Esophagus muscularis mucosa (tissue), 4 donors: ENCODE measurements around the gene BLOC1S4. TPM values are rescaled to one million over a fixed set of nuclear protein-coding genes. Genes with fewer than 3 reads are reported as not detected.

Source experiments
- DNase-seq: peaks from one replicate; pipeline ENCODE4 v3.0.0-alpha.2; 2017; ENCODE audit errors: extremely low spot score
- H3K27ac ChIP-seq, 4 donors: fragments of 200-600 bp; sonication (generic); replicated peaks in 1 of 4; 1 replicate in 3 of 4; 2 replicates in 1 of 4; pipeline ENCODE4 v1.5.1; 2016 to 2019; ENCODE audit warnings: mild to moderate bottlenecking in 1 of 4
- H3K27me3 ChIP-seq, 4 donors: fragments of 200-600 bp; sonication (generic); one replicate each; pipeline versions ENCODE4 v1.5.1 to v1.6.0; 2016 to 2019
- H3K36me3 ChIP-seq, 4 donors: fragments of 200-600 bp; sonication (generic); one replicate each; pipeline ENCODE4 v1.5.1; 2016 to 2019
- H3K4me1 ChIP-seq, 4 donors: fragments of 200-600 bp; sonication (generic); one replicate each; pipeline ENCODE4 v1.5.1; 2016 to 2019
- H3K4me3 ChIP-seq, 4 donors: fragments of 200-600 bp; sonication (generic); 1 replicate in 2 of 4; 2 replicates in 2 of 4; pipeline ENCODE4 v1.5.1; 2016 to 2019; ENCODE audit warnings: mild to moderate bottlenecking in 4 of 4, moderate library complexity in 1 of 4
- H3K9me3 ChIP-seq, 4 donors: fragments of 200-600 bp; sonication (generic); 1 replicate in 3 of 4; 2 replicates in 1 of 4; pipeline ENCODE4 v1.5.1; 2016 to 2019
- EP300 ChIP-seq: sonication (generic); formaldehyde crosslinking; IDR thresholded peaks from one replicate; pipeline ENCODE4 v1.6.1; 2017; ENCODE audit warnings: antibody characterized with exemption
- POLR2A ChIP-seq: fragments of 450-650 bp; IDR thresholded peaks from one replicate; pipeline ENCODE4 v1.6.1; 2017; ENCODE audit warnings: antibody characterized with exemption, moderate library complexity, mild to moderate bottlenecking, low read depth
- POLR2AphosphoS5 ChIP-seq, 2 donors: sonication (generic); formaldehyde crosslinking; IDR thresholded peaks; one replicate each; pipeline ENCODE4 v1.6.1; 2017; ENCODE audit warnings: antibody characterized with exemption in 2 of 2
- WGBS: methylation state at CpG from one replicate; pipeline ENCODE4 v1.1.5; 2018; 5-methylcytosine and 5-hydroxymethylcytosine counted together
- intact Hi-C: fragments of 100-400 bp; cut with DNase I; formaldehyde crosslinking; loops from one replicate; pipeline ENCODE4 v1.15.1; 2023
- total RNA-seq, 4 donors: library from RNA; depleted of rRNA; stranded (reverse); fragments of >200 nt; gene quantifications; one replicate each; pipeline versions ENCODE4 v1.1.0 to v1.2.1, GENCODE V29; 2016
- TF ChIP-seq, protein P1 (sequence below), 3 experiments: fragments of 200-600 bp in 2 of 3; fragments of 450-650 bp in 1 of 3; sonication (generic) in 2 of 3; IDR thresholded peaks; one replicate each; pipeline ENCODE4 v1.5.1; 2017 to 2019; ENCODE audit warnings: antibody characterized with exemption in 3 of 3, mild to moderate bottlenecking in 2 of 3, moderate library complexity in 1 of 3

BLOC1S4 gene
- total RNA-seq, 4 donors from 2014 or later, result 15.8 to 21.9 (median 17.9) TPM

DNA sequence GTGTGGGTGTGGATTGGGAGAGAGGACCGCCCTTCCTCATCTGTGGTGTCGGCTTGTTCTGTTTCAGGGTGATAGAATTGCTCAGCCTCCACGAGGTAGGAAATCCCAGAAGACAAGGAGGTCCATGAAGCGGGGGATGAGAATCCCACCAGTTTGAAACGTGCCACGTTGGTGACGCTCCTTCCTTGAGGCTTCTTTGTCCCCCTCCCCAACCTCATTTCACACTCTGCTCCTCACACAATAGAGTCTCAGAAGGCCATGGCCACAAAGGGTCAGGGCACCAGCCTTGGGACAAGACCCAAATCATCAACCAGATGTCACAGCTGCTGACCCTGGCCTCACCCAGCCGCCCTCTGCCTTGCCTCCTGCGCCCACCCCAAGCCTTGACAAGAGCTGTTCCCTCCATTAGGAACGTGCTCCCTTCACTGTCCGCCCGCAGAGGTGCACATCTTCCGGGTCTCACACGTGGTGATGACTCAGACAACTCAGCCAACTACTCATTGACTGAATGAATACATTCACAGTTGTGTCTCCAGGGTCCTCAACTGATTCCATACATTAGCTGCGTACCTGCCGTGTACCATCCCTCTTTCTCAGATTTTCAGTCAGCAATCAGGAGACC, 18.3 kb downstream of the BLOC1S4 start:
- H3K36me3 ChIP-seq, result no peaks in the 10 kb centered on the region
- H3K4me3 ChIP-seq, result no peak overlapping the region
- intact Hi-C loops, result no loop called here
- peaks cover 9 to 17% (median 13%) of the 10 kb centered on the region in 4 donors for H3K4me1 ChIP-seq
- no peak for TF ChIP-seq EP300
- TF ChIP-seq, protein P1, sequence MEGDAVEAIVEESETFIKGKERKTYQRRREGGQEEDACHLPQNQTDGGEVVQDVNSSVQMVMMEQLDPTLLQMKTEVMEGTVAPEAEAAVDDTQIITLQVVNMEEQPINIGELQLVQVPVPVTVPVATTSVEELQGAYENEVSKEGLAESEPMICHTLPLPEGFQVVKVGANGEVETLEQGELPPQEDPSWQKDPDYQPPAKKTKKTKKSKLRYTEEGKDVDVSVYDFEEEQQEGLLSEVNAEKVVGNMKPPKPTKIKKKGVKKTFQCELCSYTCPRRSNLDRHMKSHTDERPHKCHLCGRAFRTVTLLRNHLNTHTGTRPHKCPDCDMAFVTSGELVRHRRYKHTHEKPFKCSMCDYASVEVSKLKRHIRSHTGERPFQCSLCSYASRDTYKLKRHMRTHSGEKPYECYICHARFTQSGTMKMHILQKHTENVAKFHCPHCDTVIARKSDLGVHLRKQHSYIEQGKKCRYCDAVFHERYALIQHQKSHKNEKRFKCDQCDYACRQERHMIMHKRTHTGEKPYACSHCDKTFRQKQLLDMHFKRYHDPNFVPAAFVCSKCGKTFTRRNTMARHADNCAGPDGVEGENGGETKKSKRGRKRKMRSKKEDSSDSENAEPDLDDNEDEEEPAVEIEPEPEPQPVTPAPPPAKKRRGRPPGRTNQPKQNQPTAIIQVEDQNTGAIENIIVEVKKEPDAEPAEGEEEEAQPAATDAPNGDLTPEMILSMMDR (IDR thresholded peaks at IDR 0.05), result no peak
- no peak for TF ChIP-seq POLR2AphosphoS5 (IDR thresholded peaks at IDR 0.05)
- TF ChIP-seq POLR2A, result no peak
- H3K27me3 ChIP-seq, result no peaks in the 10 kb centered on the region
- no peak overlapping the region for H3K27ac ChIP-seq
- no peaks in the 10 kb centered on the region for H3K9me3 ChIP-seq
- WGBS, result 83% methylated on average over 16 of the region's 16 CpGs
- DNase-seq, result no peak

DNA sequence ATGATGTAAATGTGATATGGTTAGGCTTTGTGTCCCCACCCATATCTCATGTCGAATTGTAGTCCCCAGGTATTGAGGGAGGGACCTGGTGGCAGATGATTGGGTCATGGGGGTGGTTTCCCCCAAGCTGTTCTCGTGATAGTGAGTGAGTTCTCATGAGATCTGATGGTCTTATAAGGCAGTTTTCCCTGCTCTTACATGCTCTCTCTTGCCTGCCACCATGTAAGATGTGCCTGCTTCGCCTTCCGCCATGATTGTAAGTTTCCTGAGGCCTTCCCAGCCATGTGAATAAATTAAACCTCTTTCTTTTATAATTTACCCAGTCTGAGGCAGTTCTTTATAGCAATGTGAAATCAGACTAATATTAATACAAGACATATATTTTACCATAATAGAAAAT, 23.9 kb downstream of the BLOC1S4 start:
- TF ChIP-seq EP300 (no peak), POLR2A (no peak), POLR2AphosphoS5 (IDR thresholded peaks at IDR 0.05) (no peak)
- TF ChIP-seq, protein P1 (IDR thresholded peaks at IDR 0.05), result no peak
- no peak for DNase-seq
- intact Hi-C loops, result no loop called here
- 90% methylated on average over 4 of the region's 4 CpGs for WGBS
- Histone ChIP-seq H3K4me1 (no peaks in the 10 kb centered on the region), H3K27me3 (no peaks in the 10 kb centered on the region), H3K4me3 (no peak overlapping the region), H3K27ac (no peak overlapping the region), H3K9me3 (no peaks in the 10 kb centered on the region), H3K36me3 (no peaks in the 10 kb centered on the region)

DNA sequence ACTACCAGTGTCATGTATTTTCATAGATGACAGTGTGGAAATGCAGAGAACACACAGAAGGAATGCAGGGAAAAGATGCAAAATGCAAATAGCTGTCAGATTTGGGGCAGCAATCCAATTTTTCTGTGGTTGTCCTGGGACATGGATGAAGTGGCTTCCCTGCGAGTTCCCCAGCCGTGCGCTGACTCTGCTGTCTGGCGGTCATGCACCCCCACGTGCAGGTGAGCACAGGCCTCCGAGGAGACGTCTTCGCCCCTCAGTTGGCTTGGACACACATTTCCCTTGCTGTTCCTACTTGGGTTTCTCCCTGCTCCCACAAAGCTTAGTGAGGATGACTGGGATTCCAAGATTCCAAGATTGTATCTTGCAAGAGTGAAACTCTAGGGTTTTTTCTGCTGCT, 24.4 kb downstream of the BLOC1S4 start:
- H3K4me1 ChIP-seq, result no peaks in the 10 kb centered on the region
- intact Hi-C loops, result no loop called here
- WGBS, result 86% methylated on average over 8 of the region's 8 CpGs
- TF ChIP-seq, protein P1 (IDR thresholded peaks at IDR 0.05), result no peak
- TF ChIP-seq POLR2A (no peak), EP300 (no peak), POLR2AphosphoS5 (IDR thresholded peaks at IDR 0.05) (no peak)
- DNase-seq, result no peak
- H3K4me3 ChIP-seq, result no peak overlapping the region
- H3K36me3 ChIP-seq, result no peaks in the 10 kb centered on the region
- H3K27me3 ChIP-seq, result no peaks in the 10 kb centered on the region
- H3K27ac ChIP-seq, result no peak overlapping the region
- H3K9me3 ChIP-seq, result no peaks in the 10 kb centered on the region

DNA sequence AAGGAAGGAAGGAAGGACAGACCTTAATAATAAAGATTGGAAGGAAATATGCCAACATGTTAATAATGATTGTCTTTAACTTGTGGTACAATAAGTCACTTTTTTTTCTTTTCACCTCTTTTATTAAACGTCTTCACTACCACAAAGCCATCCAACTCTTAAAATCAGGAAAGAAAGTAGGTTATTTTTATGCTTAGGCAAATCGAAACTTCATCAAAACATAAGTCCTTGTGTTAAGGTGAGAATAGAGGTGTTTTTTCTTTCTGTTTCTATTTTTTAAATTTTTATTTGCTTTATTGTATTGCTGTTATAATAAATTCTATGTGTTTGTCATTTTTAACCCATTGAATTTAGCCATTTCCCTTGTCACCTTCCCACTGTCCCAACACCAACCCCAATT, 26.5 kb downstream of the BLOC1S4 start:
- TF ChIP-seq, protein P1 (IDR thresholded peaks at IDR 0.05), result no peak
- TF ChIP-seq POLR2A (no peak), EP300 (no peak), POLR2AphosphoS5 (IDR thresholded peaks at IDR 0.05) (no peak)
- H3K4me3 ChIP-seq, result no peak overlapping the region
- H3K27me3 ChIP-seq, result no peaks in the 10 kb centered on the region
- no peak overlapping the region for H3K27ac ChIP-seq
- H3K4me1 ChIP-seq, result peaks cover 8 to 11% (median 10%) of the 10 kb centered on the region in 4 donors
- H3K36me3 ChIP-seq, result no peaks in the 10 kb centered on the region
- WGBS, result 76% methylated on average over 2 of the region's 2 CpGs
- DNase-seq, result no peak
- no peaks in the 10 kb centered on the region for H3K9me3 ChIP-seq
- intact Hi-C loops, result no loop called here

DNA sequence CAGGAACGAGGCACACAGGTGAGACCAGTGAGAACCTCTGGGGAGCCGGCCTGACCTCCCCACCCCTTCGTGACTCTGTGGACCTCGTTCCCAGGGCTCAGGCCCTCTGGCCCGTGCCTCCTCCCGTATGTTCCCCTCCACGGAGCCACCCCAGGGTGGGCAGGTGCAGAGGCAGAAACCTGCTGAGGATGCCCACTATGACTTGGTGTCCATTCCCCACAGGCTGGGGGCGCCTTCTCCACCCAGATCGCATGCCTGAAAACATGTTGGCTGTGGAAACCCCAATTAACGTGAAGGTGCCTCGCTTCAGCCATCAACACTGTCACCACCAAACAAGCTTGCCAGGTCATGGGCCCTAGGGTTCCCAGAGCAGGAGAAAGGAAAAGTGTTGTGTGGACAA, 27.0 kb downstream of the BLOC1S4 start:
- no peak overlapping the region for H3K4me3 ChIP-seq
- TF ChIP-seq POLR2AphosphoS5 (IDR thresholded peaks at IDR 0.05), result no peak
- TF ChIP-seq, protein P1 (IDR thresholded peaks at IDR 0.05), result no peak
- no peak for TF ChIP-seq POLR2A
- TF ChIP-seq EP300, result no peak
- 92% methylated on average over 7 of the region's 11 CpGs for WGBS
- H3K27me3 ChIP-seq, result no peaks in the 10 kb centered on the region
- H3K9me3 ChIP-seq, result no peaks in the 10 kb centered on the region
- H3K36me3 ChIP-seq, result no peaks in the 10 kb centered on the region
- H3K4me1 ChIP-seq, result peaks cover 12 to 16% (median 14%) of the 10 kb centered on the region in 4 donors
- intact Hi-C loops, result no loop called here
- H3K27ac ChIP-seq, result no peak overlapping the region
- no peak for DNase-seq
